HepG2 (cell line): Measurements from ENCODE around the gene KEL. TPM values are rescaled to one million over a fixed set of nuclear protein-coding genes. Genes with fewer than 3 reads are reported as not detected.

Experiments used
- ATAC-seq: fragments of 200-7000 bp; cut with Tn5 transposase; 3 replicates; pipeline ENCODE4 v1.9.1; 2020; ENCODE audit warnings: mild to moderate bottlenecking, moderate library complexity
- BruUV-seq: library from RNA; stranded (reverse); fragments of 400-500 nt; replicated peaks from 2 replicates; lab custom pipeline; 2021; lab: Mats Ljungman, UMichigan
- CTCF ChIA-PET: fragments of 300-600 bp; formaldehyde crosslinking; extraction: SDS; loops from one replicate; lab custom pipeline; 2021; ENCODE audit warnings: low total read pairs, inconsistent platforms, low intra/inter-chr PET ratio; lab: Yijun Ruan, JAX
- POLR2A ChIA-PET: fragments of 350-600 bp; sonication (Branson Sonifier 250); formaldehyde crosslinking; loops from one replicate; lab custom pipeline; 2020; ENCODE audit warnings: antibody characterized with exemption, inconsistent platforms; lab: Yijun Ruan, JAX
- DNase-seq: peaks from one replicate; pipeline ENCODE4 v3.0.0-alpha.2; 2015; ENCODE audit warnings: low spot score
- FAIRE-seq: peaks from 3 replicates; lab custom pipeline; 2011; peaks lifted over from hg19 to GRCh38; lab: Jason Lieb, UNC
- H2AFZ ChIP-seq: one replicate; pipeline ENCODE4 v1.6.1; 2011; ENCODE audit warnings: low read length, inconsistent platforms
- H3K27ac ChIP-seq: fragments of 300-600 bp; 3 replicates; pipeline ENCODE4 v1.8.0; 2011; ENCODE audit warnings: mixed run types, mild to moderate bottlenecking, mixed read lengths, low read length, inconsistent platforms; ENCODE audit not compliant: insufficient read depth; ENCODE audit errors: extremely low read length
- H3K27me3 ChIP-seq, 2 experiments: fragments of 200-600 bp in 1 of 2; 2 replicates in 1 of 2; 3 replicates in 1 of 2; pipeline versions ENCODE4 v1.6.0 to v1.8.0; 2011; ENCODE audit warnings: low read length in 2 of 2, mild to moderate bottlenecking in 2 of 2, moderate library complexity in 2 of 2, inconsistent platforms in 1 of 2; ENCODE audit not compliant: insufficient read depth in 2 of 2, control insufficient read depth in 1 of 2
- H3K36me3 ChIP-seq, 2 experiments: fragments of 200-600 bp in 1 of 2; replicated peaks in 1 of 2; 2 replicates in 1 of 2; 3 replicates in 1 of 2; pipeline versions ENCODE4 v1.5.1 to v1.8.0; 2011; ENCODE audit warnings: low read length in 2 of 2, inconsistent platforms in 1 of 2; ENCODE audit not compliant: insufficient read depth in 2 of 2, control insufficient read depth in 1 of 2
- H3K4me1 ChIP-seq: 2 replicates; pipeline ENCODE4 v1.5.1; 2012; ENCODE audit warnings: low read length, inconsistent platforms; ENCODE audit not compliant: insufficient read depth
- H3K4me2 ChIP-seq: 2 replicates; pipeline ENCODE4 v1.6.0; 2011; ENCODE audit warnings: low read depth, low read length, inconsistent platforms
- H3K4me3 ChIP-seq, 3 experiments: fragments of 200-600 bp in 1 of 3; sonication (generic), shearing (Covaris generic) in 1 of 3; replicated peaks in 1 of 3; 2 replicates each; pipeline ENCODE4 v1.5.1; 2011 to 2016; ENCODE audit warnings: low read length in 3 of 3, inconsistent platforms in 2 of 3, low read depth in 2 of 3, mild to moderate bottlenecking in 2 of 3, control low read depth in 1 of 3, mixed read lengths in 1 of 3; ENCODE audit not compliant: insufficient read depth in 1 of 3
- H3K79me2 ChIP-seq: one replicate; pipeline ENCODE4 v1.6.1; 2011; ENCODE audit warnings: low read length, inconsistent platforms; ENCODE audit not compliant: insufficient read depth
- H3K9ac ChIP-seq: 2 replicates; pipeline ENCODE4 v1.6.0; 2011; ENCODE audit warnings: mild to moderate bottlenecking, low read depth, low read length, inconsistent platforms; ENCODE audit not compliant: insufficient read depth
- H3K9me3 ChIP-seq: 2 replicates; pipeline ENCODE4 v1.5.1; 2012; ENCODE audit warnings: mild to moderate bottlenecking, low read length
- H4K20me1 ChIP-seq: 2 replicates; pipeline ENCODE4 v1.6.0; 2011; ENCODE audit warnings: inconsistent platforms, mild to moderate bottlenecking, low read length, moderate library complexity; ENCODE audit not compliant: insufficient read depth
- KAT2B ChIP-seq: fragments of 150-350 bp; IDR thresholded peaks from 2 replicates; pipeline ENCODE4 v1.6.1; 2014; ENCODE audit warnings: low read depth, low read length, borderline replicate concordance
- SMARCE1 ChIP-seq: fragments of 450-650 bp; IDR thresholded peaks from 2 replicates; pipeline ENCODE4 v1.6.1; 2017; ENCODE audit warnings: borderline replicate concordance
- SP4 ChIP-seq: sonication (generic); formaldehyde crosslinking; IDR thresholded peaks from 2 replicates; pipeline ENCODE4 v1.8.1; 2023; ENCODE audit warnings: mild to moderate bottlenecking, missing genetic modification reagents
- ZBTB8A ChIP-seq: sonication (generic); formaldehyde crosslinking; IDR thresholded peaks from 2 replicates; pipeline ENCODE4 v1.4.0; 2020; ENCODE audit warnings: mild to moderate bottlenecking, low read depth, missing genetic modification reagents, borderline replicate concordance
- ZNF101 ChIP-seq: sonication (generic); formaldehyde crosslinking; IDR thresholded peaks from 2 replicates; pipeline ENCODE4 v1.4.0; 2020; ENCODE audit warnings: mild to moderate bottlenecking, low read depth, missing genetic modification reagents, borderline replicate concordance
- ZNF296 ChIP-seq: sonication (generic); formaldehyde crosslinking; conservative IDR thresholded peaks from 2 replicates; pipeline ENCODE4 v1.5.0; 2020; ENCODE audit warnings: mild to moderate bottlenecking, missing genetic modification reagents
- ZNF552 ChIP-seq: sonication (generic); formaldehyde crosslinking; IDR thresholded peaks from 2 replicates; pipeline ENCODE4 v1.9.0; 2022; ENCODE audit warnings: missing genetic modification reagents, mild to moderate bottlenecking, borderline replicate concordance
- ZSCAN31 ChIP-seq: sonication (generic); formaldehyde crosslinking; IDR thresholded peaks from 2 replicates; pipeline ENCODE4 v1.5.0; 2020; ENCODE audit warnings: low read depth, mild to moderate bottlenecking, missing genetic modification reagents
- WGBS: methylation state at CpG from one replicate; pipeline ENCODE4 v1.1.6; 2017; ENCODE audit warnings: low lambda C conversion rate; 5-methylcytosine and 5-hydroxymethylcytosine counted together
- in situ Hi-C: cut with HindIII; loops from 2 replicates; pipeline ENCODE4 v1.10.0; 2017; ENCODE audit warnings: low pct_unique_long_range_greater_than_20kb; ENCODE audit not compliant: extremely low pct_ligation_motif_present
- intact Hi-C: fragments of 100-400 bp; cut with micrococcal nuclease; formaldehyde crosslinking; loops from one replicate; pipeline ENCODE4 v1.10.0; 2022; ENCODE audit not compliant: unreplicated experiment
- polyA plus RNA-seq, 8 experiments: library from polyadenylated mRNA; depleted of rRNA in 3 of 8; stranded (reverse) in 7 of 8; unstranded in 1 of 8; fragments of >200 nt; fragmentation: Illumina TruSeq in 4 of 8; extraction: Trizol in 4 of 8; gene quantifications; 2 replicates each; pipeline versions ENCODE4 v1.2.1 to v1.2.3, GENCODE V29; 2011 to 2016; ENCODE audit warnings: low read depth in 4 of 8, missing spikeins in 1 of 8, mixed read lengths in 1 of 8; ENCODE audit not compliant: insufficient read depth in 1 of 8
- total RNA-seq, 5 experiments: library from RNA; depleted of rRNA; stranded (reverse); fragments of >200 nt; fragmentation: Illumina TruSeq; extraction: Trizol; gene quantifications; 2 replicates each; pipeline ENCODE4 v1.2.3, GENCODE V29; 2016; ENCODE audit warnings: low read depth in 1 of 5
- TF ChIP-seq, protein P1 (sequence below): sonication (generic); formaldehyde crosslinking; IDR thresholded peaks from 2 replicates; pipeline ENCODE4 v1.4.0; 2020; ENCODE audit warnings: mild to moderate bottlenecking, low read depth, missing genetic modification reagents
- TF ChIP-seq, protein P2 (sequence below): sonication (generic); formaldehyde crosslinking; IDR thresholded peaks from 2 replicates; pipeline ENCODE4 v1.8.0; 2022; ENCODE audit warnings: mild to moderate bottlenecking, missing genetic modification reagents
- TF ChIP-seq, protein P3 (sequence below): IDR thresholded peaks from 2 replicates; pipeline ENCODE4 v1.6.1; 2018; ENCODE audit warnings: missing genetic modification reagents
- TF ChIP-seq, protein P4 (sequence below): sonication (generic); formaldehyde crosslinking; IDR thresholded peaks from 2 replicates; pipeline ENCODE4 v1.4.0; 2020; ENCODE audit warnings: mild to moderate bottlenecking, low read depth, missing genetic modification reagents

The KEL gene
- total and polyA plus RNA-seq, 2 of the 13 experiments (the other 11 are each of a cell fraction or from before 2014, with no cell fraction given) = 0.03 TPM; not detected in 1

DNA sequence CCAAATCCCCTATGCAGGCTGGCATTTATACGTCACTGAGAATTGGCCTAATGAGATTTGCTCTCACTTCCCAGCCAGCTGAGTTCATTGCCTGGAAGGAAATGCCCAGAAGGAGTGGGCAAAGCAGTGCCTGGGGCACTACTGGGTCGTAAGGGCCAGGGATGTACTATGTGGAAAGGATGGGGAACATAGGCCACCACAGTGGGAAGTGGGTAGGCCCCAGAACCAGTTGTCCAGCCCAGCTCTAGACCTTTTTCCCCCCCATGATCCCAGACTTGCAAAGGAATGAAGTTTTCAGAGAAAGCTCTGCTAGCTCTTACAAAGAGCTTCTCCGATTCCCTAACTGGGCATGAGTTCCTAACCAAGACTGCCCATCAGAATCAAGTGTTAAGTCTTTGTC lies 42.5 kb downstream of the KEL start:
- Histone ChIP-seq H4K20me1 (no peaks in the 10 kb centered on the region), H3K9ac (no peak overlapping the region), H3K79me2 (no peaks in the 10 kb centered on the region), H3K4me3 (no peak overlapping the region), H3K9me3 (no peaks in the 10 kb centered on the region), H3K27me3 (no peaks in the 10 kb centered on the region), H3K4me2 (no peak overlapping the region), H3K4me1 (no peaks in the 10 kb centered on the region), H2AFZ (no peak overlapping the region), H3K27ac (no peak overlapping the region), H3K36me3 (no peaks in the 10 kb centered on the region)
- WGBS = 16% methylated on average over 3 of the region's 3 CpGs
- CTCF ChIA-PET = no interaction called here
- ATAC-seq (no peak), FAIRE-seq (no peak), DNase-seq (no peak)
- intact Hi-C loops (no loop called here), in situ Hi-C loops (no loop called here)
- BruUV-seq = no TSS peak
- POLR2A ChIA-PET = no interaction called here
- TF ChIP-seq, protein P1, sequence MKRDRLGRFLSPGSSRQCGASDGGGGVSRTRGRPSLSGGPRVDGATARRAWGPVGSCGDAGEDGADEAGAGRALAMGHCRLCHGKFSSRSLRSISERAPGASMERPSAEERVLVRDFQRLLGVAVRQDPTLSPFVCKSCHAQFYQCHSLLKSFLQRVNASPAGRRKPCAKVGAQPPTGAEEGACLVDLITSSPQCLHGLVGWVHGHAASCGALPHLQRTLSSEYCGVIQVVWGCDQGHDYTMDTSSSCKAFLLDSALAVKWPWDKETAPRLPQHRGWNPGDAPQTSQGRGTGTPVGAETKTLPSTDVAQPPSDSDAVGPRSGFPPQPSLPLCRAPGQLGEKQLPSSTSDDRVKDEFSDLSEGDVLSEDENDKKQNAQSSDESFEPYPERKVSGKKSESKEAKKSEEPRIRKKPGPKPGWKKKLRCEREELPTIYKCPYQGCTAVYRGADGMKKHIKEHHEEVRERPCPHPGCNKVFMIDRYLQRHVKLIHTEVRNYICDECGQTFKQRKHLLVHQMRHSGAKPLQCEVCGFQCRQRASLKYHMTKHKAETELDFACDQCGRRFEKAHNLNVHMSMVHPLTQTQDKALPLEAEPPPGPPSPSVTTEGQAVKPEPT = no peak
- TF ChIP-seq ZNF101 (CRISPR knock-in tag) (no peak), ZBTB8A (CRISPR knock-in tag) (no peak), KAT2B (no peak), SP4 (CRISPR knock-in tag) (no peak), ZSCAN31 (no peak), ZNF552 (CRISPR knock-in tag) (no peak), ZNF296 (CRISPR knock-in tag) (no peak), SMARCE1 (no peak)
- TF ChIP-seq, protein P2, sequence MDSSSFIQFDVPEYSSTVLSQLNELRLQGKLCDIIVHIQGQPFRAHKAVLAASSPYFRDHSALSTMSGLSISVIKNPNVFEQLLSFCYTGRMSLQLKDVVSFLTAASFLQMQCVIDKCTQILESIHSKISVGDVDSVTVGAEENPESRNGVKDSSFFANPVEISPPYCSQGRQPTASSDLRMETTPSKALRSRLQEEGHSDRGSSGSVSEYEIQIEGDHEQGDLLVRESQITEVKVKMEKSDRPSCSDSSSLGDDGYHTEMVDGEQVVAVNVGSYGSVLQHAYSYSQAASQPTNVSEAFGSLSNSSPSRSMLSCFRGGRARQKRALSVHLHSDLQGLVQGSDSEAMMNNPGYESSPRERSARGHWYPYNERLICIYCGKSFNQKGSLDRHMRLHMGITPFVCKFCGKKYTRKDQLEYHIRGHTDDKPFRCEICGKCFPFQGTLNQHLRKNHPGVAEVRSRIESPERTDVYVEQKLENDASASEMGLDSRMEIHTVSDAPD (CRISPR knock-in tag) = no peak
- TF ChIP-seq, protein P3, sequence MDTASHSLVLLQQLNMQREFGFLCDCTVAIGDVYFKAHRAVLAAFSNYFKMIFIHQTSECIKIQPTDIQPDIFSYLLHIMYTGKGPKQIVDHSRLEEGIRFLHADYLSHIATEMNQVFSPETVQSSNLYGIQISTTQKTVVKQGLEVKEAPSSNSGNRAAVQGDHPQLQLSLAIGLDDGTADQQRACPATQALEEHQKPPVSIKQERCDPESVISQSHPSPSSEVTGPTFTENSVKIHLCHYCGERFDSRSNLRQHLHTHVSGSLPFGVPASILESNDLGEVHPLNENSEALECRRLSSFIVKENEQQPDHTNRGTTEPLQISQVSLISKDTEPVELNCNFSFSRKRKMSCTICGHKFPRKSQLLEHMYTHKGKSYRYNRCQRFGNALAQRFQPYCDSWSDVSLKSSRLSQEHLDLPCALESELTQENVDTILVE (CRISPR knock-in tag) = no peak
- TF ChIP-seq, protein P4, sequence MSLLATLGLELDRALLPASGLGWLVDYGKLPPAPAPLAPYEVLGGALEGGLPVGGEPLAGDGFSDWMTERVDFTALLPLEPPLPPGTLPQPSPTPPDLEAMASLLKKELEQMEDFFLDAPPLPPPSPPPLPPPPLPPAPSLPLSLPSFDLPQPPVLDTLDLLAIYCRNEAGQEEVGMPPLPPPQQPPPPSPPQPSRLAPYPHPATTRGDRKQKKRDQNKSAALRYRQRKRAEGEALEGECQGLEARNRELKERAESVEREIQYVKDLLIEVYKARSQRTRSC (CRISPR knock-in tag) = no peak
